Body of pancreas (tissue), 4 donors: ENCODE measurements around the gene PSMD13. TPM values are rescaled to one million over a fixed set of nuclear protein-coding genes. Genes with fewer than 3 reads are reported as not detected.

Source experiments
- ATAC-seq: fragments of 150-250 bp; one replicate; pipeline ENCODE4 v1.9.1; 2016
- DNase-seq, 4 donors: peaks; one replicate each; pipeline ENCODE4 v3.0.0-alpha.2; 2019
- H3K27ac ChIP-seq, 4 donors: fragments of 200-600 bp; sonication (generic); 1 replicate in 3 of 4; 2 replicates in 1 of 4; pipeline versions ENCODE4 v1.5.1 to v1.6.1; 2016 to 2019; ENCODE audit warnings: mild to moderate bottlenecking in 1 of 4, mixed read lengths in 1 of 4, moderate library complexity in 1 of 4
- H3K27me3 ChIP-seq, 2 donors: fragments of 200-600 bp; sonication (generic); one replicate each; pipeline ENCODE4 v1.6.0; 2016; ENCODE audit warnings: mild to moderate bottlenecking in 1 of 2
- H3K36me3 ChIP-seq, 2 donors: fragments of 200-600 bp; sonication (generic); replicated peaks in 1 of 2; 2 replicates each; pipeline ENCODE4 v1.5.1; 2016; ENCODE audit warnings: low read depth in 2 of 2; ENCODE audit not compliant: insufficient read depth in 1 of 2
- H3K4me1 ChIP-seq: fragments of 200-600 bp; sonication (generic); one replicate; pipeline ENCODE4 v1.6.0; 2016
- H3K4me3 ChIP-seq, 2 donors: fragments of 200-600 bp; sonication (generic); 1 replicate in 1 of 2; 2 replicates in 1 of 2; pipeline ENCODE4 v1.5.1; 2016 to 2019
- H3K9me3 ChIP-seq, 3 donors: fragments of 200-600 bp; sonication (generic); 1 replicate in 2 of 3; 2 replicates in 1 of 3; pipeline ENCODE4 v1.5.1; 2016
- POLR2A ChIP-seq, 3 donors: fragments of 450-650 bp; IDR thresholded peaks; one replicate each; pipeline ENCODE4 v1.6.1; 2016; ENCODE audit warnings: antibody characterized with exemption in 3 of 3, mild to moderate bottlenecking in 2 of 3
- WGBS, 2 donors: methylation state at CpG; one replicate each; pipeline ENCODE4 v1.1.5; 2017; 5-methylcytosine and 5-hydroxymethylcytosine counted together
- intact Hi-C: fragments of 100-400 bp; cut with DNase I; formaldehyde crosslinking; loops from one replicate; pipeline ENCODE4 v1.15.1; 2023
- total RNA-seq, 2 donors: library from RNA; depleted of rRNA; stranded (reverse); fragments of >200 nt; gene quantifications; one replicate each; pipeline ENCODE4 v1.1.0, GENCODE V29; 2016
- TF ChIP-seq, protein P1 (sequence below), 7 experiments: fragments of 450-650 bp in 4 of 7; fragments of 200-600 bp in 3 of 7; sonication (generic) in 3 of 7; IDR thresholded peaks; one replicate each; pipeline ENCODE4 v1.5.1; 2016 to 2019; ENCODE audit warnings: antibody characterized with exemption in 7 of 7

The PSMD13 gene
- total RNA-seq, 2 donors from 2014 or later, result 40.2 to 52.4 TPM

DNA sequence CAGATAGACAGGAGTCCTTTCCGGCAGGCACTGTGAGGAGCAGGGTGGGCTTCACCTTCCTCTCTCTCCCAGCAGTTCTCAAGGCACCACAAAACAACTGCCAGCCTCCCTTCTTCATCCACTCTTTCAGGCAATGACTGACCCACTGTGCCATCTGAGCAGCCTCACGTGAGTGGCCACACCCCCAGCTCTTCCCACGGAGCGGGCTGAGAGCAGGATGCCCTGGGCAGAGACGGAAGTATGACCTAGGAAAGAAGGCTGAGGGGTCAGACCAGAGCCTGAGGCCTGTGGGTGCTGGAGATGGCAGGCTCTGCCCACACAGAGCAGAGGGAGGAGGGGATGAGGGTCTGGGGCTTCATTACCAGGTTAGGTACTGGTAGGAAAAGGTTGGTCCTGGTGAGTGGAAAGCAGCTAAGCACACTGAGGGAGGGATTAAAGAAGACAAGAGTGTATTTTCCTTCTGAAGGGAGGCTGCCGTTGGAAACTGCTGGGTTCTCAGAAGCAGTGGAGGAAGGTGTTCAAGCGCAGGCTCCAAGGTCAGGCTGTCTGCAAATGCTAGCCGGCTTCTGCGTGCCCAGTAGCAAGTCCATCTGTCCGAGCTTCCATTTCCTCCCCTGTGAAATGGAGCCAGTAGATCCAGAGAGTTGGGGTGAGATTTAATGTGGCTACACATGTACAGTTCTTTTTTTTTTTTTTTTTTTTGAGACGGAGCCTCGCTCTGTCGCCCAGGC is 46.0 kb downstream of the PSMD13 start:
- no peak for TF ChIP-seq POLR2A (IDR thresholded peaks at IDR 0.05)
- TF ChIP-seq, protein P1, sequence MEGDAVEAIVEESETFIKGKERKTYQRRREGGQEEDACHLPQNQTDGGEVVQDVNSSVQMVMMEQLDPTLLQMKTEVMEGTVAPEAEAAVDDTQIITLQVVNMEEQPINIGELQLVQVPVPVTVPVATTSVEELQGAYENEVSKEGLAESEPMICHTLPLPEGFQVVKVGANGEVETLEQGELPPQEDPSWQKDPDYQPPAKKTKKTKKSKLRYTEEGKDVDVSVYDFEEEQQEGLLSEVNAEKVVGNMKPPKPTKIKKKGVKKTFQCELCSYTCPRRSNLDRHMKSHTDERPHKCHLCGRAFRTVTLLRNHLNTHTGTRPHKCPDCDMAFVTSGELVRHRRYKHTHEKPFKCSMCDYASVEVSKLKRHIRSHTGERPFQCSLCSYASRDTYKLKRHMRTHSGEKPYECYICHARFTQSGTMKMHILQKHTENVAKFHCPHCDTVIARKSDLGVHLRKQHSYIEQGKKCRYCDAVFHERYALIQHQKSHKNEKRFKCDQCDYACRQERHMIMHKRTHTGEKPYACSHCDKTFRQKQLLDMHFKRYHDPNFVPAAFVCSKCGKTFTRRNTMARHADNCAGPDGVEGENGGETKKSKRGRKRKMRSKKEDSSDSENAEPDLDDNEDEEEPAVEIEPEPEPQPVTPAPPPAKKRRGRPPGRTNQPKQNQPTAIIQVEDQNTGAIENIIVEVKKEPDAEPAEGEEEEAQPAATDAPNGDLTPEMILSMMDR (IDR thresholded peaks at IDR 0.05), result no peak
- peaks cover 32% of the 10 kb centered on the region for H3K4me1 ChIP-seq
- H3K9me3 ChIP-seq, result no peaks in the 10 kb centered on the region
- 42 to 47% methylated on average over 10 to 13 of the region's 13 CpGs for WGBS, 2 donors
- H3K27me3 ChIP-seq, result peaks cover 0 to 13% of the 10 kb centered on the region in 2 donors
- no peak for ATAC-seq
- no peak for DNase-seq
- no peak overlapping the region for H3K27ac ChIP-seq
- no peaks in the 10 kb centered on the region for H3K36me3 ChIP-seq
- no peak overlapping the region for H3K4me3 ChIP-seq
- intact Hi-C loops, result no loop called here

GRCh38 chr11:283405-284104 is 46.8 kb downstream of the PSMD13 start:
- Histone ChIP-seq H3K36me3 (no peaks in the 10 kb centered on the region), H3K4me1 (peaks cover 39% of the 10 kb centered on the region), H3K9me3 (no peaks in the 10 kb centered on the region), H3K4me3 (no peak overlapping the region), H3K27ac (no peak overlapping the region), H3K27me3 (peaks cover 0 to 13% of the 10 kb centered on the region in 2 donors)
- WGBS, 2 donors, result 84 to 87% methylated on average over 23 of the region's 23 CpGs
- DNase-seq, result no peak
- no peak for TF ChIP-seq POLR2A (IDR thresholded peaks at IDR 0.05)
- TF ChIP-seq, protein P1 (IDR thresholded peaks at IDR 0.05), result no peak
- intact Hi-C loops, result no loop called here
- no peak for ATAC-seq

DNA sequence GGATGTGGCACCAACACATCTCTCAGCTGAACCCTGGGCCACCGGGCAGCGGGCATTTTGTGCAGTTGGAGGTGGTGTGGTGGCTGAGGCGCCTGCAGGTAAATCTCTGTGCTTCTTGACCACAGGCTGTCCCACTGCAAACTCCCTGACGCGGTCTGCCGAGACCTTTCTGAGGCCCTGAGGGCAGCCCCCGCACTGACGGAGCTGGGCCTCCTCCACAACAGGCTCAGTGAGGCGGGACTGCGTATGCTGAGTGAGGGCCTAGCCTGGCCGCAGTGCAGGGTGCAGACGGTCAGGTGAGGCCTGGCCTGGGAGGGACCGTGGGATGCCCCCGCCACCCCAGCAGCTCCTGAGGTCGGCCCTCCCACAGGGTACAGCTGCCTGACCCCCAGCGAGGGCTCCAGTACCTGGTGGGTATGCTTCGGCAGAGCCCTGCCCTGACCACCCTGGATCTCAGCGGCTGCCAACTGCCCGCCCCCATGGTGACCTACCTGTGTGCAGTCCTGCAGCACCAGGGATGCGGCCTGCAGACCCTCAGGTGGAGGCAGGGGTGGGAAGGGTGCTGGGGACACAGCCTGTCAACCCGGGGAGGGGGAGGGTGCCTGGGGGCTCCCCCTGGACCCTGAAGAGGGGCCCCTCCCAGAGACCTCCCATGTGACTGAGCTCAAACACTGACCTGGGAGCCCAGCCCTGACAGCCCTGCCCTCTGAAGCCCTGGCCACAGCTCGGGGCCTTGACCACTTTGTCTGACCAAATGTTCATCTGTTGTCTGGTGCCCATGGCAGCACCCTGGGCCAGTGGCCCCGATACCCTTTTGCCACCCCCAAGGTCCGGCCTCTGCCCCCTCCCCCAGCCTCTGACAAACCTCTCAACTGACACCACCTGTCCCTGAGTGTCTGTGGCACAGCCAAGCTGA is 47.6 kb downstream of the PSMD13 start:
- H3K9me3 ChIP-seq, result no peaks in the 10 kb centered on the region
- H3K27me3 ChIP-seq, result peaks cover 0 to 13% of the 10 kb centered on the region in 2 donors
- ATAC-seq (no peak), DNase-seq (peak in 2 of 4 donors; percentile 11 to 12)
- no peak overlapping the region for H3K4me3 ChIP-seq
- TF ChIP-seq, protein P1 (IDR thresholded peaks at IDR 0.05), result no peak
- TF ChIP-seq POLR2A (IDR thresholded peaks at IDR 0.05), result no peak
- peaks cover 39% of the 10 kb centered on the region for H3K4me1 ChIP-seq
- 80 to 89% methylated on average over 1 to 21 of the region's 24 CpGs for WGBS, 2 donors
- intact Hi-C loops, result no loop called here
- H3K27ac ChIP-seq, result no peak overlapping the region
- H3K36me3 ChIP-seq, result no peaks in the 10 kb centered on the region

DNA sequence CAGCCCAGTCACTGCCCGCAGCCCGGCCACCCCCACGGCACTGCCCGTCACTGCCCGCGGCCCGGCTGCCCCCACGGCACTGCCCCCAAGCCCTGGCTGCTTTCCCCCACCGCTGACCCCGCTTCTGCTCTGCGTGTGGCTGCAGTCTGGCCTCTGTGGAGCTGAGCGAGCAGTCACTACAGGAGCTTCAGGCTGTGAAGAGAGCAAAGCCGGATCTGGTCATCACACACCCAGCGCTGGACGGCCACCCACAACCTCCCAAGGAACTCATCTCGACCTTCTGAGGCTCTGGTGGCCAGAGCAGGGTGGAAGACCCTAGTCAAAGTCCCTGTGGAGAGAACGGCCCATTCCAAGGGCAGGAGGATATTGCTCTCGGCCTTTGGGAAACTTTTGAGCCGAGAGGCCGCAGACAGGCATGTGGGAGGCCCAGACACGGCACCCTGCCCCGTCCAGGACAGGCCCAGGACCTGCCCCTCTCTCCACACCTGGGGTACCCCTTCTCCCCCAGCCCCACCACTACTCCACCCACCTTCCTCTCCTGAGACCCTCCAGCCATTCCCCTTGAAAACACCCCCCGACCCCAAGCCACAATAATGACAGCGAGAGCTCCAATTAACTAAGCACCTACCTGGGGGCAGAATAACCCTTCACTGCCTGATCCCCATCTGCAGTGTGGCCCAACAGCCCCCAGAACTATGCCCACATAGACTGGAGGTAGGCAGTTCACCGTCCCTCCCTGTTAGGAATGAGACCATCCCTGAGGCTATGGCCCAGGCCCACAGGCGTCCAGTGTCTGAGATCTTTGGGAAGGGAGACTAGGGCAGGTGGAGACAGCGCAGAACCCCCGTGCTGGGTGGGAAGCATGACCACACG is 48.5 kb downstream of the PSMD13 start:
- intact Hi-C loops, result no loop called here
- no peak for ATAC-seq
- Histone ChIP-seq H3K27me3 (peaks cover 0 to 13% of the 10 kb centered on the region in 2 donors), H3K9me3 (no peaks in the 10 kb centered on the region), H3K4me3 (no peak overlapping the region), H3K27ac (no peak overlapping the region), H3K36me3 (no peaks in the 10 kb centered on the region), H3K4me1 (peaks cover 39% of the 10 kb centered on the region)
- TF ChIP-seq, protein P1 (IDR thresholded peaks at IDR 0.05), result no peak
- no peak for TF ChIP-seq POLR2A (IDR thresholded peaks at IDR 0.05)
- WGBS, 2 donors, result 83 to 89% methylated on average over 14 to 23 of the region's 29 CpGs
- DNase-seq, result peak in 1 of 4 donors; percentile 10
